Kidney tubule cell (primary cell): ENCODE measurements around the gene MRGPRF.
"Not testable (repeated sequence)": the region's sequence is repeated elsewhere in the genome, so short reads cannot be mapped to it uniquely, and the experiment has no call there.

ENCODE experiments used
- DNase-seq: peaks from one replicate; pipeline ENCODE4 v3.0.0-alpha.2; 2018; ENCODE audit warnings: low spot score

Gene MRGPRF

DNA sequence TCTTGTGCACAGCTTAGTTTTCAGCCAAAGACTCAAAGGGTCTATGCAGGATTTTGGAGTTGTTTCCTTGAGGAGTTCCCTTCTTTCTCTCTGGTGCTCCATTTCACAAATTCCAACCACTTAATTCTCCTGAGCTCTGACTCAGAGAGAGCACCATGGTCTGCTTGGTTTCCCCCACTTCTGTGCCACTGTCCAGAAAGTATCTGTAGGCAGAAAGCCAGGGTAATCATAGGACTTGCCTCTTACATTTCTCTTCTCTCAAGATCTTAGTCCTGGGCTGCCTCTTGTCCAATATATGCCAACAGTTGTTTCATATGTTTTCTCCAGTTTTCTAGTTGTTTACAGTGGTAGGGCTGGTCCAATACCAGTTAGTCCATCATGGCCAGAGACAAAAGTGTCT, 25.8 kb downstream of the MRGPRF start:
- no peak for DNase-seq

- no peak for DNase-seq
These were observed 29.2 kb downstream of the MRGPRF start for GRCh38 chr11:68983801-68984200.

DNA sequence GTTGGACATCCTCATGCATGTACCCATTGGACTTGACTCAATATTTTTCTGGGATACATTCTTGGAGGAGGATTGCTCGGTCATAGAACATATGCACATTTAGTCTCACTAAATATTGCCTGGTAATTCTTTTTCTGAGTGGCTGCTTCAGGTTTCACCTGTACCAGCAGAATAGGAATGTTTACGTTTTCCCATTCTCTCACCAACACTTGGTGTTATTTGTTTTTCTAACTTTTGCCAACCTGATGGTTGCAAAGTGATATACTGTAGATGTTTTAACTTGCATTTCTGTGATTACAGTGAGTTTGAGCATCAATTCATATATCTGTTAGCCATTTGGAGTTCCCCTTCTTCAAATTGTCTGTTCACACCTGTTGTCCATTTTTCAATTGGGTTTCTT, 30.9 kb downstream of the MRGPRF start:
- DNase-seq, result no peak

DNA sequence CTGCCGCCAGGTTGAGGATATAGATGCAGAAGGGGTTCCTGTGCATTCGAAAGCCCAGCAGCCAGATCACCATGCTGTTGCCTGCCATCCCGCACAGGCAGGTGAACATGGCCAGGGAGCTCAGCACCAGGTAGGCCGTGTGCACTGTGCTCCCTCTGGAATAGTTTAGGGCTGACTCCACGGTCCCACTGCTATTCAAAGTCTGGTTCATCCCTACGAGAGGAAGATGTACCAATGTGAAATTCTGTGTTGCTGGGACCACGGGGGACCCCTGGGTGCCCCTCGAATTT, 32.3 kb downstream of the MRGPRF start, which contains the start of gene MRGPRD:
TSS of gene MRGPRD (minus strand) at position 211 of the 290 bp plus-strand sequence. CDS start at position 211, 0 bp downstream.
- no peak for DNase-seq

DNA sequence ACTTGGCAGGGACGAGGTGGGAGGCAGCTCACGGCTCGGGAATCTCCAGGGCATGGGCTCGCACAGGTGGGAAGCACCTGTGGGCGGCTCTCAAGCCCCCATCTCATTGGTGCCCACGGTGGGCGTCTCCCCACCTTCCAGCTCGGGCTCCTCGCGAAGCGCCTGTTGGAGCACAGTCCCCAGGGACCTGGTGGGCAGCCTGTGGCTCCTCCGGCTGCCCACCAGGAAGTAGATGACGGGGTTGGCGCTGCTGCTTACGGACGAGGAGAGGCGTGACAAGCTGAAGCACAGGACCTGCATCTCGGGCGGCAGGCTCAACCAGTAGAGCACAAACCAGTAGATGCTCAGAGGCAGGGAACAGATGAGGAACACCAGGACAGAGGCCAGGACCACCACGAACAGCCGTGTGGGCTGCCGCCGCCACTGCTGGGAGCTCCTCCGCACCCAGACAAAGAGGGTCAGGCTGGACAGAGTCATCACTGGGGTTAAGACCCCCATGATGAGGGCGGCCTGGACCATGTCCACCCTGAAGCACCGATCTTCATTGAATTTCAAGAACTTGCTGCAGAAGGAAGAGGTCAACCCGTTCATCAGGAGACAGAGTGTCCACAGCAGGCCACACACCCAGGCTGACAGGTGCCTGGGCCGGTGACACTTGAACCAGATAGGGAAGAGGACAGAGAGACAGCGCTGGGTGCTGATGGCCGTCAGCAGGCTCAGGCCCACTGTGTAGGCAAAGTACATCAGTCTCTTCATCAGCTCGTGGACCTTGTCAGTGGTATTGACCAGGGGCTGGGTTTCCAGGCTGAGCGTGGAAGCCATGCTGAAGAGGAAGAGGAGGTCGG, 32.9 kb downstream of the MRGPRF start:
- DNase-seq, result no peak

DNA sequence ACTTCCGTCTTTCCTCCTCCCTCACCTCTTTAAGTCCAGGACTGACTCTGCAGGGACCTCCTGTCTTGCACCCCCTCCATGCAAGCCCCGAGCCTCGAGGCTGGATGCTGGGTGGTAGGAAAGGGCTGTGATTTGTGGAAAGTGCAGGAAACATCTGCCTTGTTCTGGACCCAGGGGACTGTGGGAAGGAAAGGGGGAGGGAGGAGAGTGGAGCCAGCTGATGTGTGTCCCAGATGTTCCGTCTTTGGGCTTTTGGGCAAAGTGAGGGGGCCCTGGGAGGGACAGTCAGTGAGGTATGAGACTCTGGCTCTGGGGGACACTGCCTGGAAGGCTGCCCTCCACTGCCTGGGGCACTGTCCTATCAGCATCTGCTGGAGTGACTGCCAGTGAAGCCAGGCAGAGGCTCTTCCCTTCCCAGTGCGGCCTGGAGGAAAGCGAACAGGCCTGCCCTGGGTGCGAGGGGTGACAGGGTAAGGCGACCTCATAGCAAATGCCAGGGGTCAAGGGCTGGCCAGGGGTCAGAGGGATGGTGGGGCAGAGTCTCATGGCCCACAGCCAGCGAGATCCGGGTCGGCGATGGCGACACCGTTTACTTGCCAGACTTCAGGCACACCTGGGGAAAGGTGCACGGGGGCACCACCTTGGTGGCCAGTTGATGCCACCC, 34.0 kb downstream of the MRGPRF start:
- DNase-seq, result no peak

DNA sequence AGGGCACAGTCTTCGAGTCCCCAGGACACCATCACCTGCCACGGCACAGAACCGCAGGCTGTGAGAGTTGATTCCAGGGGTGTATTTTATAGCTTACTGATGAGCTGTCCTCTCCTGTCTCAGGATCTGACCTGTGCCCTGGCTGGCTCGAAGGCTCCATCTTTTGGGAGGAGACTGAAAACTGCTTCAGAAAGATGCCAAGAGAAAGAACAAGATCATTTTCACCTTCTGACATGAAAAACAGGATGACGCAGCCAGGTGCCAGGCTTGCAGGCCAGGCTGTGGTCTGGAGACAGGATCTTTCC, 34.5 kb downstream of the MRGPRF start:
- no peak for DNase-seq

GRCh38 chr11:68977781-68978625, 35.0 kb downstream of the MRGPRF start:
- DNase-seq, result no peak

DNA sequence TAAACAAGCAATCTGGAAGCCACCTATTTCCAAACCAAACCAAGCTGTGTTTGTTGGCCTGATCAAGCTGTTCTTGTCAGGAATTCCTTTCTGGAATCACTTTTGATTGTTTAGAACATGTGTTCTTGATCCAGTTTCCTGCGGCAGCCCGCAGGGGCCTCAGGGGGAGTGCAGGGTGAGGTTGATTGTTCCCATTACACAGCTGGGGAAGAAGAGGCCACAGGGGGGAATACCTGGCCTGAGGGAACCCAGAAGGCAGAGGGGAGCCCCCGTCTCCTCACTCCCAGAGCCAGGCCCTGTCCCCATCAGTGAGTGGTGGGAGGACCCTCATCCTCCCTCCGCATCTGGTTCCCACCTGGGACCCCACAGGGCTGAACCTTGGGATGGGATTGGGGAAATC, 36.5 kb downstream of the MRGPRF start:
- no peak for DNase-seq

- DNase-seq, result no peak
These were observed 37.0 kb downstream of the MRGPRF start for GRCh38 chr11:68976095-68976494.

- no peak for DNase-seq
These were observed 38.4 kb downstream of the MRGPRF start for GRCh38 chr11:68974421-68975194.

- DNase-seq, result not testable (repeated sequence)
These were observed 39.3 kb downstream of the MRGPRF start for GRCh38 chr11:68973706-68974105.

DNA sequence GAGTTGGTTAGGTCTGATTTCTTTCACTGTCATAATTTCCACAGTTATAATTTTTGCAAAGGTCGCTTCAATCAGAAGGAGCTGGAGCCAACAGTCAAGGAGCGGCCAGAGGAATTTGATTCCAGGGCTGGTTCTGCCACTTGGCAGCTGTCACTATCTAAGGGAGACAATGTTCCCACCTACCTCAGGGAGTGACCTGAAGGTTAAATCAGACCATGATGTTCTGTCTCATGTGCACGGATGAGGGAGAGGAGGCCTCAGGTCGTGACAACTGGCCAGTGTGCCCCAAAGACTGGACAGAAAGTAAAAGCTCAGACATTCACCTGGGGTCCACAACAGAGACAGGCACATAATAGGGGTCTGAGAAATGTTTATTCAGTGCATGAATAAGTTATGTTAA, 39.8 kb downstream of the MRGPRF start:
- no peak for DNase-seq

GRCh38 chr11:68970921-68971636, 42.0 kb downstream of the MRGPRF start:
- no peak for DNase-seq

DNA sequence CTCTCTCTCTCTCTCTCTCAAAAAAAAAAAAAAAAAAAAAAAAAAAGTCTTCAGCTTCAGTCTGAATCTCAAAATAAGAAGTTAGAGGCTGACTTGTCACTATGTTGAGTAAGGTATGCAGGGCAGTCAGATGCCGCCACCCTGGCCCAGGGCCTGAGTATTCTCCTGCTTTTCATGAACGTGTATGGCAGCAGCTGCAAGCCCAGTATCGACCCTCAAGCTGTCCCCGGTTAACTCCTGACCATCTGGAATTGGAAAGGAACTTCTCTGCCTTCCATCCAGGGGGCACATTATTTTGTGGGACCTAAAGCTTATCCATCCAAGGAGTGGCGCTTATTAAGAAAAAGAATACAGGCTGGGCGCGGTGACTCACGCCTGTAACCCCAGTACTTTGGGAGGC, 43.7 kb downstream of the MRGPRF start:
- DNase-seq, result no peak

GRCh38 chr11:68968306-68969250, 44.5 kb downstream of the MRGPRF start:
- DNase-seq, result no peak

GRCh38 chr11:68966894-68967780, 45.9 kb downstream of the MRGPRF start:
- no peak for DNase-seq

- DNase-seq, result no peak
These were observed 46.9 kb downstream of the MRGPRF start for GRCh38 chr11:68965901-68966853.
